HEK293 (cell line): Measurements from ENCODE around the gene ERBB2.
A peak's percentile ranks its signal among the peaks of the same experiment; 100 is the strongest.

Source experiments
- GLI4 ChIP-seq: fragments of 450-650 bp; formaldehyde crosslinking; IDR thresholded peaks from 2 replicates; pipeline ENCODE4 v1.5.1; 2016; ENCODE audit warnings: missing biosample characterization, missing genetic modification characterization
- KLF17 ChIP-seq: fragments of 450-650 bp; formaldehyde crosslinking; IDR thresholded peaks from 2 replicates; pipeline ENCODE4 v1.5.1; 2016; ENCODE audit warnings: missing biosample characterization, missing genetic modification characterization
- KLF8 ChIP-seq: fragments of 450-650 bp; formaldehyde crosslinking; IDR thresholded peaks from 2 replicates; pipeline ENCODE4 v1.5.1; 2016; ENCODE audit warnings: missing biosample characterization, missing genetic modification characterization
- OVOL3 ChIP-seq: fragments of 450-650 bp; formaldehyde crosslinking; IDR thresholded peaks from 2 replicates; pipeline ENCODE4 v1.5.1; 2016; ENCODE audit warnings: missing biosample characterization, missing genetic modification characterization
- PRDM1 ChIP-seq: fragments of 450-650 bp; formaldehyde crosslinking; IDR thresholded peaks from 2 replicates; pipeline ENCODE4; 2016; ENCODE audit warnings: missing biosample characterization, missing genetic modification characterization
- SCRT1 ChIP-seq: fragments of 450-650 bp; formaldehyde crosslinking; IDR thresholded peaks from 2 replicates; pipeline ENCODE4 v1.5.1; 2016; ENCODE audit warnings: missing biosample characterization, missing genetic modification characterization, borderline replicate concordance
- SETDB1 ChIP-seq: IDR thresholded peaks from one replicate; pipeline ENCODE4 v1.6.1; 2017; ENCODE audit warnings: mild to moderate bottlenecking, low read length, moderate library complexity, mixed read lengths; ENCODE audit not compliant: insufficient read length
- YY1 ChIP-seq: fragments of 450-650 bp; formaldehyde crosslinking; IDR thresholded peaks from 2 replicates; pipeline ENCODE4 v1.5.1; 2018; ENCODE audit warnings: missing biosample characterization, missing genetic modification characterization
- ZBTB1 ChIP-seq: fragments of 450-650 bp; formaldehyde crosslinking; IDR thresholded peaks from 2 replicates; pipeline ENCODE4 v1.5.1; 2016; ENCODE audit warnings: missing biosample characterization, missing genetic modification characterization
- ZBTB8A ChIP-seq: fragments of 450-650 bp; formaldehyde crosslinking; IDR thresholded peaks from 2 replicates; pipeline ENCODE4 v1.5.1; 2016; ENCODE audit warnings: missing biosample characterization, missing genetic modification characterization
- ZNF112 ChIP-seq: fragments of 450-650 bp; formaldehyde crosslinking; IDR thresholded peaks from 2 replicates; pipeline ENCODE4 v1.5.0; 2017; ENCODE audit warnings: missing biosample characterization, missing genetic modification characterization
- ZNF2 ChIP-seq: fragments of 450-650 bp; formaldehyde crosslinking; IDR thresholded peaks from 2 replicates; pipeline ENCODE4 v1.5.1; 2016; ENCODE audit warnings: missing biosample characterization, missing genetic modification characterization
- ZNF202 ChIP-seq: fragments of 450-650 bp; formaldehyde crosslinking; IDR thresholded peaks from 2 replicates; pipeline ENCODE4 v1.5.1; 2016; ENCODE audit warnings: missing biosample characterization, missing genetic modification characterization, borderline replicate concordance
- ZNF26 ChIP-seq: fragments of 450-650 bp; formaldehyde crosslinking; IDR thresholded peaks from 2 replicates; pipeline ENCODE4 v1.5.1; 2016; ENCODE audit warnings: missing biosample characterization, missing genetic modification characterization
- ZNF423 ChIP-seq: fragments of 450-650 bp; formaldehyde crosslinking; IDR thresholded peaks from 2 replicates; pipeline ENCODE4 v1.5.1; 2016; ENCODE audit warnings: missing biosample characterization, missing genetic modification characterization
- ZNF501 ChIP-seq: fragments of 450-650 bp; formaldehyde crosslinking; IDR thresholded peaks from 2 replicates; pipeline ENCODE4 v1.5.1; 2016; ENCODE audit warnings: missing biosample characterization, missing genetic modification characterization
- ZNF561 ChIP-seq: fragments of 450-650 bp; IDR thresholded peaks from 2 replicates; pipeline ENCODE4 v1.5.1; 2018; ENCODE audit warnings: missing biosample characterization, missing genetic modification characterization, borderline replicate concordance
- ZNF621 ChIP-seq: fragments of 450-650 bp; formaldehyde crosslinking; IDR thresholded peaks from 2 replicates; pipeline ENCODE4 v1.5.1; 2017; ENCODE audit warnings: missing biosample characterization, missing genetic modification characterization
- ZNF623 ChIP-seq: fragments of 450-650 bp; formaldehyde crosslinking; IDR thresholded peaks from 2 replicates; pipeline ENCODE4 v1.5.1; 2016; ENCODE audit warnings: missing biosample characterization, missing genetic modification characterization
- ZNF747 ChIP-seq: fragments of 450-650 bp; formaldehyde crosslinking; IDR thresholded peaks from 2 replicates; pipeline ENCODE4 v1.5.1; 2016; ENCODE audit warnings: missing biosample characterization, missing genetic modification characterization
- ZNF768 ChIP-seq: fragments of 450-650 bp; formaldehyde crosslinking; IDR thresholded peaks from 2 replicates; pipeline ENCODE4 v1.5.1; 2018; ENCODE audit warnings: missing biosample characterization, mild to moderate bottlenecking, missing genetic modification characterization
- ZNF785 ChIP-seq: fragments of 450-650 bp; formaldehyde crosslinking; IDR thresholded peaks from 2 replicates; pipeline ENCODE4 v1.5.1; 2016; ENCODE audit warnings: missing biosample characterization, missing genetic modification characterization
- TF ChIP-seq, protein P1 (sequence below): fragments of 450-650 bp; formaldehyde crosslinking; conservative IDR thresholded peaks from 2 replicates; pipeline ENCODE4 v1.5.1; 2016; ENCODE audit warnings: low read depth, missing biosample characterization, missing genetic modification characterization
- TF ChIP-seq, protein P2 (sequence below): fragments of 450-650 bp; IDR thresholded peaks from 2 replicates; pipeline ENCODE4 v1.5.1; 2018; ENCODE audit warnings: missing biosample characterization, missing genetic modification characterization
- TF ChIP-seq, protein P3 (sequence below): fragments of 450-650 bp; formaldehyde crosslinking; IDR thresholded peaks from 2 replicates; pipeline ENCODE4 v1.5.1; 2016; ENCODE audit warnings: missing biosample characterization, missing genetic modification characterization

Gene ERBB2

DNA sequence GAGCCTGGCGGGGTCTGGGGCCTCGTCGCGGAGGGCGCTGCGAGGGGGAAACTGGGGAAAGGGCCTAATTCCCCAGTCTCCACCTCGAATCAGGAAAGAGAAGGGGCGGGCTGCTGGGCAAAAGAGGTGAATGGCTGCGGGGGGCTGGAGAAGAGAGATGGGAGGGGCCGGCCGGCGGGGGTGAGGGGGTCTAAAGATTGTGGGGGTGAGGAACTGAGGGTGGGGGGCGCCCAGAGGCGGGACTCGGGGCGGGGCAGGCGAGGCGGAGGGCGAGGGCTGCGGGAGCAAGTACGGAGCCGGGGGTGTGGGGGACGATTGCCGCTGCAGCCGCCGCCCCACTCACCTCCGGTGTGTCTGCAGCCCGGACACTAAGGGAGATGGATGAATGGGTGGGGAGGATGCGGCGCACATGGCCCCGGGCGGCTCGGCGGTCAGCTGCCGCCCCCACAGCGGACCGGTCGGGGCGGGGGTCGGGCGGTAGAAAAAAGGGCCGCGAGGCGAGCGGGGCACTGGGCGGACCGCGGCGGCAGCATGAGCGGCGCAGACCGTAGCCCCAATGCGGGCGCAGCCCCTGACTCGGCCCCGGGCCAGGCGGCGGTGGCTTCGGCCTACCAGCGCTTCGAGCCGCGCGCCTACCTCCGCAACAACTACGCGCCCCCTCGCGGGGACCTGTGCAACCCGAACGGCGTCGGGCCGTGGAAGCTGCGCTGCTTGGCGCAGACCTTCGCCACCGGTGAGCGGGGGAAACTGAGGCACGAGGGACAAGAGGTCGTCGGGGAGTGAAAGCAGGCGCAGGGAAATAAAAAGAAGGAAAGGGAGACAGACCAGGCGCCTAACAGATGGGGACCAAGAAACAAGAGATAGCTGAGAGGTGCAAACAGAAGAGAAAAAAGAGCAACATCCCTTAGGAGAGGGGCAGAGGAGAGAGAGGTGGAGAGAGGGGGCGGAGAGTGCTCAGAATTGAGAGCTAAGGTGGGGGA lies 31.6 kb upstream of the ERBB2 start, which contains the start of gene PNMT (continued):
- TF ChIP-seq ZNF785: no peak
- TF ChIP-seq ZBTB1: no peak
- TF ChIP-seq ZNF112 (tag by site-specific recombination): no peak
- TF ChIP-seq, protein P1, sequence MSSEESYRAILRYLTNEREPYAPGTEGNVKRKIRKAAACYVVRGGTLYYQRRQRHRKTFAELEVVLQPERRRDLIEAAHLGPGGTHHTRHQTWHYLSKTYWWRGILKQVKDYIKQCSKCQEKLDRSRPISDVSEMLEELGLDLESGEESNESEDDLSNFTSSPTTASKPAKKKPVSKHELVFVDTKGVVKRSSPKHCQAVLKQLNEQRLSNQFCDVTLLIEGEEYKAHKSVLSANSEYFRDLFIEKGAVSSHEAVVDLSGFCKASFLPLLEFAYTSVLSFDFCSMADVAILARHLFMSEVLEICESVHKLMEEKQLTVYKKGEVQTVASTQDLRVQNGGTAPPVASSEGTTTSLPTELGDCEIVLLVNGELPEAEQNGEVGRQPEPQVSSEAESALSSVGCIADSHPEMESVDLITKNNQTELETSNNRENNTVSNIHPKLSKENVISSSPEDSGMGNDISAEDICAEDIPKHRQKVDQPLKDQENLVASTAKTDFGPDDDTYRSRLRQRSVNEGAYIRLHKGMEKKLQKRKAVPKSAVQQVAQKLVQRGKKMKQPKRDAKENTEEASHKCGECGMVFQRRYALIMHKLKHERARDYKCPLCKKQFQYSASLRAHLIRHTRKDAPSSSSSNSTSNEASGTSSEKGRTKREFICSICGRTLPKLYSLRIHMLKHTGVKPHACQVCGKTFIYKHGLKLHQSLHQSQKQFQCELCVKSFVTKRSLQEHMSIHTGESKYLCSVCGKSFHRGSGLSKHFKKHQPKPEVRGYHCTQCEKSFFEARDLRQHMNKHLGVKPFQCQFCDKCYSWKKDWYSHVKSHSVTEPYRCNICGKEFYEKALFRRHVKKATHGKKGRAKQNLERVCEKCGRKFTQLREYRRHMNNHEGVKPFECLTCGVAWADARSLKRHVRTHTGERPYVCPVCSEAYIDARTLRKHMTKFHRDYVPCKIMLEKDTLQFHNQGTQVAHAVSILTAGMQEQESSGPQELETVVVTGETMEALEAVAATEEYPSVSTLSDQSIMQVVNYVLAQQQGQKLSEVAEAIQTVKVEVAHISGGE: no peak
- no peak for TF ChIP-seq ZNF26 (tag by site-specific recombination)
- no peak for TF ChIP-seq ZNF423 (tag by site-specific recombination)
- no peak for TF ChIP-seq SETDB1
- no peak for TF ChIP-seq ZNF747 (tag by site-specific recombination)
- TF ChIP-seq KLF8 (tag by site-specific recombination): peak; percentile 63
- TF ChIP-seq KLF17 (tag by site-specific recombination): no peak
- TF ChIP-seq PRDM1 (tag by site-specific recombination): peak; percentile 86
- no peak for TF ChIP-seq GLI4 (tag by site-specific recombination)
- TF ChIP-seq, protein P2, sequence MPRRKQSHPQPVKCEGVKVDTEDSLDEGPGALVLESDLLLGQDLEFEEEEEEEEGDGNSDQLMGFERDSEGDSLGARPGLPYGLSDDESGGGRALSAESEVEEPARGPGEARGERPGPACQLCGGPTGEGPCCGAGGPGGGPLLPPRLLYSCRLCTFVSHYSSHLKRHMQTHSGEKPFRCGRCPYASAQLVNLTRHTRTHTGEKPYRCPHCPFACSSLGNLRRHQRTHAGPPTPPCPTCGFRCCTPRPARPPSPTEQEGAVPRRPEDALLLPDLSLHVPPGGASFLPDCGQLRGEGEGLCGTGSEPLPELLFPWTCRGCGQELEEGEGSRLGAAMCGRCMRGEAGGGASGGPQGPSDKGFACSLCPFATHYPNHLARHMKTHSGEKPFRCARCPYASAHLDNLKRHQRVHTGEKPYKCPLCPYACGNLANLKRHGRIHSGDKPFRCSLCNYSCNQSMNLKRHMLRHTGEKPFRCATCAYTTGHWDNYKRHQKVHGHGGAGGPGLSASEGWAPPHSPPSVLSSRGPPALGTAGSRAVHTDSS: no peak
- TF ChIP-seq ZNF621 (tag by site-specific recombination): no peak
- no peak for TF ChIP-seq ZNF501 (tag by site-specific recombination)
- TF ChIP-seq ZNF768 (tag by site-specific recombination): no peak
- peak; percentile 91 for TF ChIP-seq ZNF2
- peak; percentile 67; the same call in 1 of the 2 replicates for TF ChIP-seq YY1 (tag by site-specific recombination)
- TF ChIP-seq, protein P3, sequence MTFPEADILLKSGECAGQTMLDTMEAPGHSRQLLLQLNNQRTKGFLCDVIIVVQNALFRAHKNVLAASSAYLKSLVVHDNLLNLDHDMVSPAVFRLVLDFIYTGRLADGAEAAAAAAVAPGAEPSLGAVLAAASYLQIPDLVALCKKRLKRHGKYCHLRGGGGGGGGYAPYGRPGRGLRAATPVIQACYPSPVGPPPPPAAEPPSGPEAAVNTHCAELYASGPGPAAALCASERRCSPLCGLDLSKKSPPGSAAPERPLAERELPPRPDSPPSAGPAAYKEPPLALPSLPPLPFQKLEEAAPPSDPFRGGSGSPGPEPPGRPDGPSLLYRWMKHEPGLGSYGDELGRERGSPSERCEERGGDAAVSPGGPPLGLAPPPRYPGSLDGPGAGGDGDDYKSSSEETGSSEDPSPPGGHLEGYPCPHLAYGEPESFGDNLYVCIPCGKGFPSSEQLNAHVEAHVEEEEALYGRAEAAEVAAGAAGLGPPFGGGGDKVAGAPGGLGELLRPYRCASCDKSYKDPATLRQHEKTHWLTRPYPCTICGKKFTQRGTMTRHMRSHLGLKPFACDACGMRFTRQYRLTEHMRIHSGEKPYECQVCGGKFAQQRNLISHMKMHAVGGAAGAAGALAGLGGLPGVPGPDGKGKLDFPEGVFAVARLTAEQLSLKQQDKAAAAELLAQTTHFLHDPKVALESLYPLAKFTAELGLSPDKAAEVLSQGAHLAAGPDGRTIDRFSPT (tag by site-specific recombination): peak; percentile 51; the same call in 1 of the 2 replicates
- no peak for TF ChIP-seq SCRT1 (tag by site-specific recombination)
- peak; percentile 98 for TF ChIP-seq ZBTB8A (tag by site-specific recombination)
- no peak for TF ChIP-seq OVOL3 (tag by site-specific recombination)
- no peak for TF ChIP-seq ZNF623 (tag by site-specific recombination)
- no peak for TF ChIP-seq ZNF202
- peak; percentile 94 for TF ChIP-seq ZNF561 (tag by site-specific recombination)
